ENCODE data around the gene AKAP8. TPM values are rescaled to one million over a fixed set of nuclear protein-coding genes. Genes with fewer than 3 reads are reported as not detected.
A peak's percentile ranks its signal among the peaks of the same experiment; 100 is the strongest.
"Not testable (repeated sequence)": the region's sequence is repeated elsewhere in the genome, so short reads cannot be mapped to it uniquely, and the experiment has no call there.

AKAP8 gene
- total RNA-seq, 3 donors from 2014 or later, result 83.0 to 88.8 (median 88.0) TPM

GRCh38 chr19:15398501-15399233, 19.1 kb upstream of the AKAP8 start:
- no peaks in the 10 kb centered on the region for H3K9me3 Mint-ChIP-seq
- H3K4me3 Mint-ChIP-seq, result no peak overlapping the region
- DNase-seq (no peak), ATAC-seq (no peak)
- H3K4me1 Mint-ChIP-seq (ENCODE audit: low read depth), result no peaks in the 10 kb centered on the region
- no peaks in the 10 kb centered on the region for H3K27me3 Mint-ChIP-seq (ENCODE audit: low read depth)
- peaks cover 37% of the 10 kb centered on the region for H3K36me3 Mint-ChIP-seq (ENCODE audit: insufficient read depth)

GRCh38 chr19:15397782-15398181, 18.2 kb upstream of the AKAP8 start:
- H3K36me3 Mint-ChIP-seq (ENCODE audit: insufficient read depth), result peaks cover 40% of the 10 kb centered on the region
- H3K27me3 Mint-ChIP-seq (ENCODE audit: low read depth), result no peaks in the 10 kb centered on the region
- no peak for DNase-seq
- ATAC-seq, result no peak
- no peak overlapping the region for H3K4me3 Mint-ChIP-seq
- H3K4me1 Mint-ChIP-seq (ENCODE audit: low read depth), result no peaks in the 10 kb centered on the region
- H3K9me3 Mint-ChIP-seq, result no peaks in the 10 kb centered on the region

- Mint-ChIP-seq H3K36me3 (ENCODE audit: insufficient read depth) (peaks cover 40% of the 10 kb centered on the region), H3K4me3 (no peak overlapping the region), H3K4me1 (ENCODE audit: low read depth) (no peaks in the 10 kb centered on the region), H3K9me3 (no peaks in the 10 kb centered on the region), H3K27me3 (ENCODE audit: low read depth) (no peaks in the 10 kb centered on the region)
- DNase-seq (no peak), ATAC-seq (no peak)
Observed at GRCh38 chr19:15397236-15397635, 17.6 kb upstream of the AKAP8 start.

- Mint-ChIP-seq H3K27me3 (ENCODE audit: low read depth) (no peaks in the 10 kb centered on the region), H3K4me3 (no peak overlapping the region)
Observed at GRCh38 chr19:15396436-15396835, 16.8 kb upstream of the AKAP8 start.

GRCh38 chr19:15395251-15395650, 15.7 kb upstream of the AKAP8 start:
- ATAC-seq, result not testable (repeated sequence)

More at GRCh38 chr19:15396436-15396835, 16.8 kb upstream of the AKAP8 start:
- H3K9me3 Mint-ChIP-seq, result no peaks in the 10 kb centered on the region
- peaks cover 40% of the 10 kb centered on the region for H3K36me3 Mint-ChIP-seq (ENCODE audit: insufficient read depth)
- H3K4me1 Mint-ChIP-seq (ENCODE audit: low read depth), result no peaks in the 10 kb centered on the region
- DNase-seq, result no peak
- no peak for ATAC-seq

GRCh38 chr19:15394426-15394825, 14.8 kb upstream of the AKAP8 start:
- H3K4me1 Mint-ChIP-seq (ENCODE audit: low read depth), result peaks cover 3% of the 10 kb centered on the region
- H3K27me3 Mint-ChIP-seq (ENCODE audit: low read depth), result no peaks in the 10 kb centered on the region
- no peak for ATAC-seq
- H3K9me3 Mint-ChIP-seq, result no peaks in the 10 kb centered on the region
- no peak for DNase-seq
- no peak overlapping the region for H3K4me3 Mint-ChIP-seq
- H3K36me3 Mint-ChIP-seq (ENCODE audit: insufficient read depth), result peaks cover 39% of the 10 kb centered on the region

More at GRCh38 chr19:15395251-15395650, 15.7 kb upstream of the AKAP8 start:
- H3K27me3 Mint-ChIP-seq (ENCODE audit: low read depth); H3K4me3 Mint-ChIP-seq; H3K4me1 Mint-ChIP-seq (ENCODE audit: low read depth); H3K9me3 Mint-ChIP-seq; DNase-seq: not testable (repeated sequence)
- peaks cover 41% of the 10 kb centered on the region for H3K36me3 Mint-ChIP-seq (ENCODE audit: insufficient read depth)

GRCh38 chr19:15393963-15394362, 14.4 kb upstream of the AKAP8 start:
- no peaks in the 10 kb centered on the region for H3K27me3 Mint-ChIP-seq (ENCODE audit: low read depth)
- peaks cover 3% of the 10 kb centered on the region for H3K4me1 Mint-ChIP-seq (ENCODE audit: low read depth)
- H3K4me3 Mint-ChIP-seq, result no peak overlapping the region
- DNase-seq (no peak), ATAC-seq (no peak)
- H3K9me3 Mint-ChIP-seq, result no peaks in the 10 kb centered on the region
- peaks cover 42% of the 10 kb centered on the region for H3K36me3 Mint-ChIP-seq (ENCODE audit: insufficient read depth)

- Mint-ChIP-seq H3K4me3 (no peak overlapping the region), H3K36me3 (ENCODE audit: insufficient read depth) (peaks cover 18% of the 10 kb centered on the region), H3K9me3 (no peaks in the 10 kb centered on the region), H3K27me3 (ENCODE audit: low read depth) (no peaks in the 10 kb centered on the region), H3K4me1 (ENCODE audit: low read depth) (peaks cover 3% of the 10 kb centered on the region)
- DNase-seq, result no peak
- no peak for ATAC-seq
Observed at GRCh38 chr19:15390814-15391213, 11.2 kb upstream of the AKAP8 start.

- no peak for ATAC-seq
- H3K36me3 Mint-ChIP-seq (ENCODE audit: insufficient read depth), result no peaks in the 10 kb centered on the region
- DNase-seq, result no peak
- H3K9me3 Mint-ChIP-seq, result no peaks in the 10 kb centered on the region
- H3K27me3 Mint-ChIP-seq (ENCODE audit: low read depth), result no peaks in the 10 kb centered on the region
- peaks cover 33% of the 10 kb centered on the region for H3K4me1 Mint-ChIP-seq (ENCODE audit: low read depth)
- no peak overlapping the region for H3K4me3 Mint-ChIP-seq
Observed at GRCh38 chr19:15381864-15382263, 2.3 kb upstream of the AKAP8 start.

GRCh38 chr19:15381429-15381828, 1.8 kb upstream of the AKAP8 start:
- Mint-ChIP-seq H3K9me3 (no peaks in the 10 kb centered on the region), H3K27me3 (ENCODE audit: low read depth) (no peaks in the 10 kb centered on the region), H3K4me1 (ENCODE audit: low read depth) (peaks cover 37% of the 10 kb centered on the region), H3K36me3 (ENCODE audit: insufficient read depth) (no peaks in the 10 kb centered on the region), H3K4me3 (peak overlapping the region; percentile 83)
- no peak for ATAC-seq
- DNase-seq, result no peak

GRCh38 chr19:15379999-15380647, 536 bp upstream of the AKAP8 start:
- peak; percentile 27 to 38 for ATAC-seq
- peaks cover 40% of the 10 kb centered on the region for H3K4me1 Mint-ChIP-seq (ENCODE audit: low read depth)
- DNase-seq, result no peak

GRCh38 chr19:15378534-15379082, 979 bp downstream of the AKAP8 start:
- ATAC-seq, result peak; percentile 11 to 12
- DNase-seq, result peak; percentile 36
- Mint-ChIP-seq H3K4me1 (ENCODE audit: low read depth) (peaks cover 46% of the 10 kb centered on the region), H3K36me3 (ENCODE audit: insufficient read depth) (no peaks in the 10 kb centered on the region), H3K9me3 (no peaks in the 10 kb centered on the region), H3K27me3 (ENCODE audit: low read depth) (no peaks in the 10 kb centered on the region), H3K4me3 (peak overlapping the region; percentile 99)

More at GRCh38 chr19:15379999-15380647, 536 bp upstream of the AKAP8 start:
- Mint-ChIP-seq H3K9me3 (no peaks in the 10 kb centered on the region), H3K36me3 (ENCODE audit: insufficient read depth) (no peaks in the 10 kb centered on the region), H3K4me3 (peak overlapping the region; percentile 99), H3K27me3 (ENCODE audit: low read depth) (no peaks in the 10 kb centered on the region)

- H3K4me3 Mint-ChIP-seq, result no peak overlapping the region
- ATAC-seq (no peak), DNase-seq (no peak)
- H3K36me3 Mint-ChIP-seq (ENCODE audit: insufficient read depth), result peaks cover 17% of the 10 kb centered on the region
- H3K27me3 Mint-ChIP-seq (ENCODE audit: low read depth), result no peaks in the 10 kb centered on the region
- H3K9me3 Mint-ChIP-seq, result no peaks in the 10 kb centered on the region
- peaks cover 32% of the 10 kb centered on the region for H3K4me1 Mint-ChIP-seq (ENCODE audit: low read depth)
Observed at GRCh38 chr19:15374796-15375440, 4.7 kb downstream of the AKAP8 start.

GRCh38 chr19:15374105-15374651, 5.4 kb downstream of the AKAP8 start:
- peaks cover 17% of the 10 kb centered on the region for H3K36me3 Mint-ChIP-seq (ENCODE audit: insufficient read depth)
- ATAC-seq (no peak), DNase-seq (no peak)
- H3K27me3 Mint-ChIP-seq (ENCODE audit: low read depth), result no peaks in the 10 kb centered on the region
- no peak overlapping the region for H3K4me3 Mint-ChIP-seq
- H3K4me1 Mint-ChIP-seq (ENCODE audit: low read depth), result peaks cover 32% of the 10 kb centered on the region
- no peaks in the 10 kb centered on the region for H3K9me3 Mint-ChIP-seq

Data from activated T-cell treated with anti-CD3 and anti-CD28 coated beads, Interleukin-2, amount 50 U/mL, for 4 hours (primary cell).